Breast epithelium (tissue), 4 donors: ENCODE measurements around the gene GMDS. TPM values are rescaled to one million over a fixed set of nuclear protein-coding genes. Genes with fewer than 3 reads are reported as not detected.
A peak's percentile ranks its signal among the peaks of the same experiment; 100 is the strongest.

Experiments
- DNase-seq, 2 donors: peaks; one replicate each; pipeline ENCODE4 v3.0.0-alpha.2; 2019; ENCODE audit warnings: low spot score in 2 of 2
- H3K27ac ChIP-seq, 2 donors: fragments of 200-600 bp; sonication (generic) in 1 of 2; one replicate each; pipeline ENCODE4 v1.5.1; 2016 to 2019; ENCODE audit warnings: mild to moderate bottlenecking in 1 of 2
- H3K27me3 ChIP-seq, 2 donors: fragments of 200-600 bp; sonication (generic) in 1 of 2; one replicate each; pipeline versions ENCODE4 v1.5.1 to v1.6.0; 2017 to 2019; ENCODE audit warnings: control low read depth in 1 of 2, mild to moderate bottlenecking in 1 of 2
- H3K36me3 ChIP-seq: fragments of 200-600 bp; one replicate; pipeline ENCODE4 v1.5.1; 2019
- H3K4me1 ChIP-seq, 2 donors: fragments of 200-600 bp; sonication (generic); one replicate each; pipeline ENCODE4 v1.5.1; 2016 to 2019; ENCODE audit warnings: control low read depth in 1 of 2
- H3K4me3 ChIP-seq, 3 donors: fragments of 200-600 bp; sonication (generic); 1 replicate in 2 of 3; 2 replicates in 1 of 3; pipeline ENCODE4 v1.5.1; 2016 to 2019; ENCODE audit warnings: mild to moderate bottlenecking in 3 of 3, moderate library complexity in 2 of 3
- H3K9me3 ChIP-seq, 2 donors: fragments of 200-600 bp; sonication (generic) in 1 of 2; one replicate each; pipeline ENCODE4 v1.5.1; 2016 to 2019; ENCODE audit warnings: control low read depth in 1 of 2
- POLR2A ChIP-seq: fragments of 450-650 bp; IDR thresholded peaks from one replicate; pipeline ENCODE4 v1.6.1; 2016; ENCODE audit warnings: antibody characterized with exemption, mild to moderate bottlenecking, moderate library complexity
- POLR2AphosphoS5 ChIP-seq, 3 donors: sonication (generic); formaldehyde crosslinking; IDR thresholded peaks; one replicate each; pipeline ENCODE4 v1.6.1; 2017; ENCODE audit warnings: antibody characterized with exemption in 3 of 3
- intact Hi-C: fragments of 100-400 bp; cut with DNase I; formaldehyde crosslinking; loops from one replicate; pipeline ENCODE4 v1.15.1; 2023; ENCODE audit warnings: low total_unique reads
- total RNA-seq, 3 donors: library from RNA; depleted of rRNA; stranded (reverse); fragments of >200 nt; gene quantifications; one replicate each; pipeline ENCODE4 v1.1.0, GENCODE V29; 2016
- TF ChIP-seq, protein P1 (sequence below), 3 donors: fragments of 450-650 bp; IDR thresholded peaks; one replicate each; pipeline ENCODE4 v1.5.1; 2016 to 2017; ENCODE audit warnings: antibody characterized with exemption in 3 of 3, mild to moderate bottlenecking in 3 of 3, moderate library complexity in 3 of 3

Gene GMDS
- total RNA-seq, 3 donors from 2014 or later = 7.5 to 29.2 (median 17.0) TPM

DNA sequence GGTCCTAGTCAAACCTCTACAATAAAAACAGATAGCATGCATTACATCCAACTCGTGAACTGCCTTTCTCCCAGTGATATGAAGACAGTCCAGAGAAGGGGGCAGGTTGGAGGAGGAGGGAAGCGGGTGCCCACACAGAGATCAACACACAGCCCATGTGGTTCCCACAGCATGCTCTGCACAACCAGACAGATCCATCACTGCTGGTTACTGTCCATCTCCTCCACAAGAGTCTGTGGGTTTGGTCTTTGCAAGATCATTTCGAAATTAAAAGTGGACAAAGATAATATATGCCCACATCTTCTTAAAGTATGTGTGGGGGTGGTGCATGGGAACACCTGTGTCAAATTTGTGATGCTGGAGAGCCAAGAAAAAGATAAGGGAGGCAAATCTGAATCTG is 215.5 kb downstream of the GMDS start:
- intact Hi-C loops = no loop called here
- H3K27ac ChIP-seq = no peak overlapping the region
- no peak for TF ChIP-seq POLR2AphosphoS5 (IDR thresholded peaks at IDR 0.05)
- TF ChIP-seq, protein P1, sequence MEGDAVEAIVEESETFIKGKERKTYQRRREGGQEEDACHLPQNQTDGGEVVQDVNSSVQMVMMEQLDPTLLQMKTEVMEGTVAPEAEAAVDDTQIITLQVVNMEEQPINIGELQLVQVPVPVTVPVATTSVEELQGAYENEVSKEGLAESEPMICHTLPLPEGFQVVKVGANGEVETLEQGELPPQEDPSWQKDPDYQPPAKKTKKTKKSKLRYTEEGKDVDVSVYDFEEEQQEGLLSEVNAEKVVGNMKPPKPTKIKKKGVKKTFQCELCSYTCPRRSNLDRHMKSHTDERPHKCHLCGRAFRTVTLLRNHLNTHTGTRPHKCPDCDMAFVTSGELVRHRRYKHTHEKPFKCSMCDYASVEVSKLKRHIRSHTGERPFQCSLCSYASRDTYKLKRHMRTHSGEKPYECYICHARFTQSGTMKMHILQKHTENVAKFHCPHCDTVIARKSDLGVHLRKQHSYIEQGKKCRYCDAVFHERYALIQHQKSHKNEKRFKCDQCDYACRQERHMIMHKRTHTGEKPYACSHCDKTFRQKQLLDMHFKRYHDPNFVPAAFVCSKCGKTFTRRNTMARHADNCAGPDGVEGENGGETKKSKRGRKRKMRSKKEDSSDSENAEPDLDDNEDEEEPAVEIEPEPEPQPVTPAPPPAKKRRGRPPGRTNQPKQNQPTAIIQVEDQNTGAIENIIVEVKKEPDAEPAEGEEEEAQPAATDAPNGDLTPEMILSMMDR (IDR thresholded peaks at IDR 0.05) = no peak
- no peak for TF ChIP-seq POLR2A
- no peak for DNase-seq
- no peaks in the 10 kb centered on the region for H3K27me3 ChIP-seq
- H3K36me3 ChIP-seq = no peaks in the 10 kb centered on the region
- H3K4me3 ChIP-seq = no peak overlapping the region
- H3K4me1 ChIP-seq = no peaks in the 10 kb centered on the region
- H3K9me3 ChIP-seq = no peaks in the 10 kb centered on the region

DNA sequence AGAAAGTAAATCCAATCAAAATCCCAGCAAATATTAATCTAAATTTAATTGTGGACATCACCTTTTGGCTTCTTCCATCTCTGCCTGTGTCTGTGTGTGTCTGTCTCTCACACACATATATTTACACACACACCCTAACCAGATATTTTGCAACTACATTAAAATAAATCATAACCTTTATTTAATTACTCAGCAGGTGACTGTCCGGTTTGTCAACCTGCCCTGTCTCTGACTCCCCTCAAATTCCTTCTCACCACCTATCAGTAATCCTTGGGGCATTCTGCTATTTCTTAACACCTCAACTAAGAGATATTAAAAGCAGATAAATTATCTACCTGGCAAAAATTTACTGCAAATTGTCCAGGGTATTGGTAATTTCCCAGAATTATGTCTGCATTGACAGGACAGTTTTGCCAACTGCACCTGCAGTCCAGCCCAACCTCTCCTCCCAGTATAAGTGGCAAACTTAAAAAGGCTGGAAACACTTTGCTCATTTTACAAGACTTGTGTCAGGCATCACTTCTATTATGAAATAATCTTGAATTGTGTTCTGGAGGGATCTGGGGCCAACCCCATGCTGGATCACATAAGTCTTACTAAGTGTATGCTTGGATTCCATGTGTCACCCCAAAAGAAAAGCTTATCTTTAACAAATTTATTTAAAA is 216.1 kb downstream of the GMDS start:
- Histone ChIP-seq H3K9me3 (no peaks in the 10 kb centered on the region), H3K27ac (no peak overlapping the region), H3K27me3 (no peaks in the 10 kb centered on the region), H3K4me3 (no peak overlapping the region), H3K4me1 (no peaks in the 10 kb centered on the region), H3K36me3 (no peaks in the 10 kb centered on the region)
- intact Hi-C loops = no loop called here
- no peak for TF ChIP-seq POLR2A
- TF ChIP-seq, protein P1 (IDR thresholded peaks at IDR 0.05) = no peak
- no peak for TF ChIP-seq POLR2AphosphoS5 (IDR thresholded peaks at IDR 0.05)
- DNase-seq = no peak

- DNase-seq = no peak
- no peaks in the 10 kb centered on the region for H3K27me3 ChIP-seq
- no peaks in the 10 kb centered on the region for H3K9me3 ChIP-seq
- H3K4me3 ChIP-seq = no peak overlapping the region
- no peak overlapping the region for H3K27ac ChIP-seq
- intact Hi-C loops = no loop called here
- TF ChIP-seq POLR2AphosphoS5 (IDR thresholded peaks at IDR 0.05) (peak in 1 of 3 donors; percentile 45), POLR2A (no peak)
- TF ChIP-seq, protein P1 (IDR thresholded peaks at IDR 0.05) = no peak
- no peaks in the 10 kb centered on the region for H3K4me1 ChIP-seq
- H3K36me3 ChIP-seq = no peaks in the 10 kb centered on the region
Measured at GRCh38 chr6:2028457-2029038, 216.9 kb downstream of the GMDS start.

GRCh38 chr6:2026133-2026532 is 219.3 kb downstream of the GMDS start:
- H3K9me3 ChIP-seq = no peaks in the 10 kb centered on the region
- intact Hi-C loops = no loop called here
- no peaks in the 10 kb centered on the region for H3K4me1 ChIP-seq
- no peak overlapping the region for H3K4me3 ChIP-seq
- H3K27ac ChIP-seq = no peak overlapping the region
- TF ChIP-seq POLR2AphosphoS5 (IDR thresholded peaks at IDR 0.05) = no peak
- no peaks in the 10 kb centered on the region for H3K36me3 ChIP-seq
- no peaks in the 10 kb centered on the region for H3K27me3 ChIP-seq
- DNase-seq = no peak

- TF ChIP-seq POLR2AphosphoS5 (IDR thresholded peaks at IDR 0.05) = peak in 1 of 3 donors; percentile 41
- TF ChIP-seq, protein P1 (IDR thresholded peaks at IDR 0.05) = no peak
- TF ChIP-seq POLR2A = no peak
- H3K27ac ChIP-seq = no peak overlapping the region
- intact Hi-C loops = no loop called here
- DNase-seq = peak; percentile 42 to 52
- H3K27me3 ChIP-seq = no peaks in the 10 kb centered on the region
- no peaks in the 10 kb centered on the region for H3K9me3 ChIP-seq
- no peaks in the 10 kb centered on the region for H3K36me3 ChIP-seq
- H3K4me1 ChIP-seq = no peaks in the 10 kb centered on the region
- no peak overlapping the region for H3K4me3 ChIP-seq
Measured at GRCh38 chr6:2021713-2022125, 223.7 kb downstream of the GMDS start.
